Activated CD8-positive, alpha-beta memory T cell treated with anti-CD3 and anti-CD28 coated beads, Interleukin-2, amount 50 U/mL, for 1 hour (primary cell): Measurements from ENCODE around the gene BIN1.

Source experiments
- DNase-seq: peaks from one replicate; pipeline ENCODE4 v3.0.0-alpha.2; 2020; ENCODE audit errors: extremely low read depth

BIN1 gene

DNA sequence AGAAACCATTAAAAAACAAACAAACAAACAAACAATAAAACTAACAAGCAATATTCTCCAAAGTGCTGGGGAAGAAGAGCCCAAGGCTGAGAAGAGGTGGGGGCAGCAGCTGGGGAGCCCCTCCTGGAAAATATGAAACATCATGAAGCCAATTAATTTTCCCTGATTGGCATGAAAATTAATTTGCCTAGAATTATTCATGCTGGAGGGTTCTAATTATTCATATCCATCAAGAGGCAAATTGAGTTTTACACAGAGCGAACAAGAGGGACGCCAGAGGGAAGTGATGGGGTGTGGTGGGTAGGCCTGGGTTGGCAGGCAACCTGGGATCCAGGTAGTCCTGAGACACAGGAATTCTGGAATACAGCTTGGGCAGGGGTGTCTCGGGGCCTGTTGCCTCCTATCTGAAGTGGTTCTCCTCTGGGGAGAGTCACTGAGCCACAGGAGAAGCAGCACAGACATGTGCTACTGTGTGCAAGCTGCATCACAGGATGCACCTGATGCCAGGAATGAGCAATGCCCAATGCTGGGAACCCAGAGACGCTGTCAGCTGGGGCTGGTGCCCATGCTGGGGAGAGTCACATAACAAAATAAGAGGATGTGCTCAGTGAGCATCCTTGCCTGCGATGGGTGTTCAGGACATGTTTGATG lies 107.7 kb downstream of the BIN1 start:
- DNase-seq: no peak

- no peak for DNase-seq
These were observed 108.5 kb downstream of the BIN1 start for GRCh38 chr2:126998486-126998885.
